Smooth muscle cell (in vitro differentiated cells): ENCODE data around the gene SBK3. TPM values are rescaled to one million over a fixed set of nuclear protein-coding genes. Genes with fewer than 3 reads are reported as not detected.

Experiments used
- DNase-seq: peaks from one replicate; lab custom pipeline; 2025; ENCODE audit not compliant: unreplicated experiment; lab: John Stamatoyannopoulos, UW
- H2AFZ ChIP-seq: fragments of 200-600 bp; sonication (generic); 2 replicates; pipeline ENCODE4 v1.6.0; 2016; ENCODE audit warnings: antibody characterized with exemption, low read depth, mild to moderate bottlenecking
- H3F3A ChIP-seq: fragments of 200-600 bp; sonication (generic); 2 replicates; pipeline ENCODE4 v1.6.0; 2017; ENCODE audit warnings: antibody characterized with exemption, low read depth
- H3K27ac ChIP-seq: fragments of 200-600 bp; sonication (generic); 2 replicates; pipeline ENCODE4 v1.5.1; 2016; ENCODE audit warnings: low read depth, mild to moderate bottlenecking
- H3K27me3 ChIP-seq: fragments of 200-600 bp; sonication (generic); 2 replicates; pipeline ENCODE4 v1.6.1; 2016; ENCODE audit warnings: low read depth, mild to moderate bottlenecking
- H3K36me3 ChIP-seq: fragments of 200-600 bp; sonication (generic); 2 replicates; pipeline ENCODE4 v1.5.1; 2016; ENCODE audit warnings: low read depth
- H3K4me1 ChIP-seq: fragments of 200-600 bp; sonication (generic); 2 replicates; pipeline ENCODE4 v1.5.1; 2016; ENCODE audit warnings: low read depth
- H3K4me2 ChIP-seq: fragments of 200-600 bp; sonication (generic); 2 replicates; pipeline ENCODE4 v1.6.0; 2016; ENCODE audit warnings: mild to moderate bottlenecking
- H3K4me3 ChIP-seq: fragments of 200-600 bp; sonication (generic); 2 replicates; pipeline ENCODE4 v1.5.1; 2016; ENCODE audit warnings: mild to moderate bottlenecking
- H3K79me2 ChIP-seq: fragments of 200-600 bp; sonication (generic); 2 replicates; pipeline ENCODE4 v1.6.0; 2016; ENCODE audit warnings: low read depth, mild to moderate bottlenecking
- H3K9ac ChIP-seq: fragments of 200-600 bp; sonication (generic); 2 replicates; pipeline ENCODE4 v1.6.0; 2016; ENCODE audit warnings: low read depth
- H3K9me3 ChIP-seq: fragments of 200-600 bp; sonication (generic); replicated peaks from 2 replicates; pipeline ENCODE4 v1.5.1; 2016; ENCODE audit warnings: low read depth
- H4K20me1 ChIP-seq: fragments of 200-600 bp; sonication (generic); 2 replicates; pipeline ENCODE4 v1.6.0; 2016; ENCODE audit warnings: low read depth
- CTCF ChIP-seq: fragments of 200-600 bp; sonication (generic); IDR thresholded peaks from 2 replicates; pipeline ENCODE4 v1.5.1; 2017; ENCODE audit warnings: borderline replicate concordance, mild to moderate bottlenecking, antibody characterized with exemption; ENCODE audit not compliant: insufficient read depth, poor library complexity, severe bottlenecking
- WGBS: methylation state at CpG from one replicate; pipeline ENCODE4 v1.1.7; 2016; ENCODE audit warnings: low lambda C conversion rate; 5-methylcytosine and 5-hydroxymethylcytosine counted together
- polyA plus RNA-seq: library from polyadenylated mRNA; unstranded; fragments of >200 nt; fragmentation: Nextera tagmentation; extraction: Ambion mirVana; gene quantifications from 2 replicates; pipeline ENCODE4 v1.2.1, GENCODE V29; 2016
- total RNA-seq: library from RNA; depleted of rRNA; stranded (reverse); fragments of >200 nt; gene quantifications from 2 replicates; pipeline ENCODE4 v1.2.3, GENCODE V29; 2014

SBK3 gene
- total and polyA plus RNA-seq, 2 experiments from 2014 or later = not detected

GRCh38 chr19:55528030-55528803, 17.1 kb downstream of the SBK3 start:
- no peak for TF ChIP-seq CTCF
- H4K20me1 ChIP-seq = no peaks in the 10 kb centered on the region
- 59% methylated on average over 15 of the region's 15 CpGs for WGBS
- H3K27me3 ChIP-seq = no peaks in the 10 kb centered on the region
- no peak overlapping the region for H3K4me2 ChIP-seq
- no peaks in the 10 kb centered on the region for H3K9me3 ChIP-seq
- no peaks in the 10 kb centered on the region for H3K36me3 ChIP-seq
- H3K4me1 ChIP-seq = no peaks in the 10 kb centered on the region
- H3F3A ChIP-seq = no peaks in the 10 kb centered on the region
- no peak overlapping the region for H3K9ac ChIP-seq
- no peak overlapping the region for H3K27ac ChIP-seq
- no peak overlapping the region for H3K4me3 ChIP-seq
- no peak for DNase-seq
- H3K79me2 ChIP-seq = no peaks in the 10 kb centered on the region
- H2AFZ ChIP-seq = no peak overlapping the region

- Histone ChIP-seq H3F3A (no peaks in the 10 kb centered on the region), H3K4me3 (no peak overlapping the region), H3K79me2 (no peaks in the 10 kb centered on the region), H3K27ac (no peak overlapping the region), H2AFZ (no peak overlapping the region), H3K27me3 (no peaks in the 10 kb centered on the region), H3K4me2 (no peak overlapping the region), H3K36me3 (no peaks in the 10 kb centered on the region), H3K9me3 (no peaks in the 10 kb centered on the region), H3K9ac (no peak overlapping the region), H4K20me1 (no peaks in the 10 kb centered on the region), H3K4me1 (no peaks in the 10 kb centered on the region)
- 85% methylated on average over 21 of the region's 22 CpGs for WGBS
- no peak for DNase-seq
- TF ChIP-seq CTCF = no peak
Measured at GRCh38 chr19:55527197-55528029, 17.9 kb downstream of the SBK3 start.

GRCh38 chr19:55526216-55527196, 18.8 kb downstream of the SBK3 start:
- TF ChIP-seq CTCF = no peak
- no peaks in the 10 kb centered on the region for H3K36me3 ChIP-seq
- no peaks in the 10 kb centered on the region for H3K27me3 ChIP-seq
- no peak for DNase-seq
- H3K4me1 ChIP-seq = no peaks in the 10 kb centered on the region
- WGBS = 67% methylated on average over 27 of the region's 35 CpGs
- H2AFZ ChIP-seq = no peak overlapping the region
- H3K79me2 ChIP-seq = no peaks in the 10 kb centered on the region
- no peaks in the 10 kb centered on the region for H3K9me3 ChIP-seq
- H3K9ac ChIP-seq = no peak overlapping the region
- no peaks in the 10 kb centered on the region for H3F3A ChIP-seq
- no peak overlapping the region for H3K4me3 ChIP-seq
- H3K27ac ChIP-seq = no peak overlapping the region
- no peak overlapping the region for H3K4me2 ChIP-seq
- no peaks in the 10 kb centered on the region for H4K20me1 ChIP-seq
